Activated T-cell treated with anti-CD3 and anti-CD28 coated beads for 4 hours (primary cell): ENCODE measurements around the gene FDXR.

Experiments used
- DNase-seq: peaks from one replicate; pipeline ENCODE4 v3.0.0-alpha.2; 2020

Gene FDXR

DNA sequence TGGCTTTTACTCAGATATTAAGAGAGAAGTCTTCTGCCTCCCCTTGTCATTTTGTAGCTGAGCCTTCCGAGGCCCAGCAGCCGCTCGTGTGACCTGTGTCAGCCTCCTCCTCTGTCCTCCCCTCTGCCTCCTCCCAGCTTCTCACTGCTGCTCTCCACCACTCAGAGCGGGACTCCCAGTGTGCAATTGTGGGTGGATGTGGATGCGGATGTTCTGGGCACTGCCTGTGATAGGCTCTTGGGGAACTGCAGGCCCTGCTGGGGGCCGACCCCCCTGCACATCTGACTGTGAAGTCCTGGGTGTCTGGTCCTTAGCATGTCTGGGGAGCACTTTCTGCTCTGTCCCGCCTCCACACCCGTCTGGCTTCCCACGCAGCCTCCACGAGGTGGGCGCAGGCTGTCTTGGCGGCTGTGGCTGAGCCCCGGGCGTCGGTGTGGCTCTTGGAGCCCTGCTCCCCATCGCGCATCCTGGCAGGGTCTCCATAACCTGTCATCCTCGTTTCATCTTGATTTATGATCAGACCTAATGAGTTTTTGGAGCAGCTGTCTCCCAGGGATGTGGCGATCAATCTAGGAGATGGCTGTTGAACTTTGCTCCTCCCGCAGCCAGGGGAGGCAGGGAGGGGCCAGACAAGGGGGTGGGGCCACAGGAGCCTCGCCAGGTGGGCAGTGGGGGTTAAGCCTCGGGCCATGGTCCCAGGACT is 41.2 kb downstream of the FDXR start:
- no peak for DNase-seq

- DNase-seq = no peak
Observed at GRCh38 chr17:74830861-74831260, 41.9 kb downstream of the FDXR start.

DNA sequence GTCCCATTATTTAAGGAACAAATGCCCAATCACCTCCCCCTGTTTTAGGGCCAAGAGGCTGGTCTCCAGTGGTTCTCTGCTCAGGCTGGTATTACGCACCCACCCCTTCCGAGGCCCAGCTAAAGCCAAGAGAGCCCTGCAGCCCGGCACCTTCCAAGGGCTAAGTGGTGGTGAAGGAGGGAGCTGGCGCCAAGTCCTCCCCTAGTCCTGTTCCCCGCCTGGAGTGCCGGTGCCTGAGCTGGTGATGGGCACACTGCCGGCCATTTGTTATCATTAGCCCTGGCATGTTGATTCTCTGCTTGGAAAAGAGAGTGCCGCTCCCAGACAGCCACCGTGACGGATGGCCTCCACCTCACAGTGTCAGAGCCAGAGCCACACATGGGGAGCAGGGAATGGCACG is 45.0 kb downstream of the FDXR start:
- DNase-seq = no peak

GRCh38 chr17:74825952-74826719 is 46.7 kb downstream of the FDXR start:
- DNase-seq = no peak

DNA sequence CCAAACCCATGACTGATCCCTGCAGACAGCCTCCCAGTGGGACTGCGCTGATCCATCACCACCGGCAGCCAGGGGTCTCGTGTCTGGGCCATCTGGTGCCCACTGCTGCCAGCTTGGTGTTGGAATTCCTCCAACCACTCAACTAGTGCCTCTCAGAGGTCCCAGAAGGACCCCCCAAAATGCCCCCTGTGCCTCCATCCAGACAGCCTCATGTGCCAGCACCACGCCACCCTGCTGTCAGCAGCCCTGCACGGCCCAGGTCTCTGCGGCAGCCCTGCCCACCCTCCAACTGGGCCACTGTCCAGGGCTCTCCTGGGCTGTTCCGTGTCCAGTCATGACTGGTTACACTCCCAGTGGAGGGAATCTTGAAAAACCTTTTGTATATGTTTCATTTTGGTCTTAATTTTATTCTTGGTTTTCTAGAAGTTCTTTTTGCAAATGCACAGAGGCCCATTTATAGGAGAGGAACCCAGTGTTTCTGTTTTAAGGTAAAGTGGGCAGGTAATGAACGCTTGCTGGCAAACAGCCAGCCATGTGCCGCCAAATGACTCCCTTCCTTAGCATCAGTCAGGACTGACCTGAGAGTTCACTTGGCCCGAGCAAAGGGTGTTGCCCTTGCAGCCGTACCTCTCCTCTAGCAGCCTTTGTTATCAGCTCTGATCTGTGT is 47.7 kb downstream of the FDXR start:
- no peak for DNase-seq

- no peak for DNase-seq
Observed at GRCh38 chr17:74822939-74823367, 49.8 kb downstream of the FDXR start.

DNA sequence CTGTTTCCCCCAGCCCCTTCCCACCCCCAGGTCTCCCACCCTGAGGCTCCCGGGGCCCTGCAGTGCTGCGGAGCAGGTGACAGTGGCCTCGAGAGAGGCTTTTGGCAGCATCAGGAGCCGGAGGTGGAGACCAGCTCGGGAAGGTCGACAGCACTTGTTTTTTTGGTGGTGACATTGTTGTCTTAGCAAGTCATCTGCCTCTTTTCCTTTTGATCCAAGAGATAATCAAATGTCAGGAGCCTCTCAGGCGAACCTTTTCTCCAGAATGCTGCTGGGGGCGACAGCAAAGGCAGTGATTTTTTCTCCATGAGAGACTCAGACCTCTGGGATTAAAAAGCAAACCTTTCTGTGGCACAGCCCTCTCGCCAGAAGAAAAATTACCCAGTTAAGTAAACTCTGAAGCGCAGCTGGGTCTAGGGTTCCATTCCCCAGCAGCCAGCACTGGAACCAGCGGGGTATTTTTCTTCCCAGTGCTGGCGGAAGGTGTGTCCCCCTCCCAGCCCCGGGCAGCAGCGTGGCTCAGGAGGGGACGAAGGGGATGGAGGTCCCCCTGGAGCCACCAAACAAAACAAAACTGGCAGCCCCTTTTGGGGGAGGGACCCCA is 50.4 kb downstream of the FDXR start:
- DNase-seq = no peak

- DNase-seq = no peak
Observed at GRCh38 chr17:74821655-74822334, 51.0 kb downstream of the FDXR start.

DNA sequence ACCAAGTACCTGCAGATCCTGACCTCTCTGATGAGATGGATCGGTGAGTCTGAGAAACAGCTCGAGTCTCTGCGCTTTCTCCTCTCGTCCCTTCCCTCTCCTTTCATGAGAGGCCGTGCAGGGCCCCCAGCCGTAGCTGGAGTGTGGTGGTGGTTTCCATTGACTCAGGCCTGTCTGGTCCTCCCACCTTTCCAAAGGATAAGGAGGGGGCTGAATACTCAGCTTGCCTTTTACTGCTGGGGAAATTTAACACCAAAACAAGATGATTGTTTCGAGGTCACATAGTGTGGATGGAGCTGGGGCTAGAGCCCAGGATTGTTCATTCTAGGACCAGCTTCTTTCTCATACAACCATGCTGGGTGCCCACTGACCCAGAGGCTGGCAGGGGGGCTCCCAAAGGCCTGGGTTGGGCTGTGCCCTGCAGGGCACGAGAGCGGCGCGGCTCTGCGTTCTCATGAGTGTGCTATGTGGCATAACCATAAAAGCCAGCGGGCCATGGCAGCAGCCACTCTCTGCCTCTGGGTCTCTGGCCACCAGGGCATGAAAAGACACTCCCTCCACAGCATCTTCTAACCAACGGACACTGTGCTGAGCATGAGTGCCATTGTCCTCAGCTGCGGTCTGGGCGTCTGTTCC is 52.9 kb downstream of the FDXR start:
- DNase-seq = no peak

DNA sequence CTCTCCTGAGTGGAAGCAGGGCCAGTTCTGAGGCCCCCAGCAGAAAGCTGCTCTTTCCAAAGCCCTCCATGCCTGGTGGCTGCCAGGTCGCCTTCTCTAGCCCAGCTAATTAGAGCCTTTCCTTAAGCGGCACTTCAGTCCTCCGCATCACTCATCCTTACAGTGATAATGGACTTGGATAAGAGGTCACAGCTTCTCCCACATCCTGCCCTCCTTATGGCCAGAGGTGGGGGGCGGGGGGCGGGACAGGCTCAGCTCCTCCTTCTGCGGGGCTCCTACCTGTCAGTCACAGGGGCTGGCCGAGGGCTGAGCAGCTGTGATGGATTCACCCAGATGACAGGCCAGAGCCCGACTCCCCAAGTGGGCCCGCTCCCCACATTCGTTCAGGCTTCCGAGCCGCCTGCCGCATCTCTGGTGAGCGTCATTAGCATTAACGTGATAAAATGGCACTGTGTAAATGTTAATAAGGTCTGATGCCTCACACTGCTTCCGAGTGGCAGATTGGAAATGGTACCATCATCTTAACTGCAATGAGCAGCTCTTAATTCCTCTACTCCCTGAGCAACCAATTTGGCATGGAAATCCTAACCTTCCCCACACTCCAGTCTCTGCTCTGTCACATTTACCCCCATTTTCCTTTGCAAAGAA is 54.4 kb downstream of the FDXR start:
- DNase-seq = no peak

- DNase-seq = no peak
Observed at GRCh38 chr17:74816905-74817620, 55.7 kb downstream of the FDXR start.

DNA sequence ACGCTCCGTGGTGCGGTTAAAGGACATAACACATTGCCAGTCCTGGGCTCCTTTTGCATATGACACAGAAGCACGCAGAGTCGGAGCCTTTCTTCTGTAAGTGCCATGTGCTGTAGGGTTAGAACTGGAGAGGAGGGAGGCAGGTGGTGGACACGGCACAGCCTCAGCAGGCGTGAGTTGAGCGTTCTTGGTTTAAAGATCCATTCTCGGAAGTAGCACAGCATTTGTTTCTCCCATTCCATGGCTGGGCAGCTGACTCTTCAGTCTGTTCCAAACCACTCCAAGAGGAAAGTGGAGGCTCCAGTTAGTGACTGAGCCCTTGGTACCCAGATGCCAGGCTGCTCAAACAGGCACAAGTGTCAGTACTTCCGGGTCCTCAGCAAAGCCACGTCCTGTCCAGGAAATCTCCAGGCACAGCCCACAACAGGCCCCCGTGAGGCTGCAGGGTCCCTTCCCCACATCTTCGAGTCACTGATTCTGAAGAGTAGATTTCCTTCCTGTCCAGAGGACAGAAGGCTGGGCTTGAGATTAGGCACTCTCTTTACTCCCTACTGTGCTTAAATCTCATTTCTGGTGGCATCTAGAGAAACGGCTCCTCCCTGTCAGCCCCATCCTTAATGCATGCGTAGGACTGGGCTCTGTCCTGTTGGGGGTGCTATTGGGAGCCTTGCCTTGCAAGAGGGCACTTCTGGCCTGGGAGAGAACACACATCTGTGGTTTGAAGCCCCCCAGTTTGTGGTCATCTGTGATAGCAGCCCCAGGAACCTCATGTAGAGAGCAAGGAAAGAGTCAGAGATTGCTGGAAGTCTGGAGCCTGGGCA is 57.0 kb downstream of the FDXR start:
- DNase-seq = no peak

GRCh38 chr17:74815067-74815466 is 57.7 kb downstream of the FDXR start:
- no peak for DNase-seq

GRCh38 chr17:74814453-74814852 is 58.3 kb downstream of the FDXR start:
- DNase-seq = no peak
